ENCODE data around the gene DVL1. TPM values are rescaled to one million over a fixed set of nuclear protein-coding genes. Genes with fewer than 3 reads are reported as not detected.

DVL1 gene
- total and polyA plus RNA-seq, 2 experiments from 2014 or later = 8.6 to 113 TPM

- no peaks in the 10 kb centered on the region for H3F3A ChIP-seq (ENCODE audit: insufficient read depth)
- H3K4me1 ChIP-seq (ENCODE audit: insufficient read depth) = peaks cover 22% of the 10 kb centered on the region
- WGBS, 2 experiments (ENCODE audit: low coverage in 1 of 2, low lambda C conversion rate in 2 of 2, missing lambda C conversion rate in 2 of 2) = 1% methylated on average over 54 to 111 of the region's 131 CpGs
- no peaks in the 10 kb centered on the region for H3K27me3 ChIP-seq (replicated peaks; ENCODE audit: insufficient read depth)
- H3K4me2 ChIP-seq (ENCODE audit: unreplicated experiment) = peak within 1 kb of the TSS; percentile 85
- no peaks in the 10 kb centered on the region for H3K9me2 ChIP-seq (ENCODE audit: insufficient read depth)
- H3K79me2 ChIP-seq (ENCODE audit: insufficient read depth) = peaks cover 60% of the 10 kb centered on the region
- peaks cover 7% of the 10 kb centered on the region; the same call in 1 of the 2 replicates for H3K36me3 ChIP-seq (ENCODE audit: low read depth)
- no peaks in the 10 kb centered on the region for H3K9me3 ChIP-seq (ENCODE audit: low read depth)
- in situ Hi-C loops (cut with MboI) = no loop called here
- no peaks in the 10 kb centered on the region for H4K20me1 ChIP-seq (ENCODE audit: insufficient read depth)
- peak within 1 kb of the TSS; percentile 67 for H2AFZ ChIP-seq
- TF ChIP-seq EZH2phosphoT487 (IDR thresholded peaks at IDR 0.05; ENCODE audit: insufficient read depth, low read depth) = no peak
- DNase-seq = peak; percentile 98
- H3K4me3 ChIP-seq = peak within 1 kb of the TSS; percentile 99
- peak within 1 kb of the TSS; percentile 97 for H3K9ac ChIP-seq
- H3K27ac ChIP-seq = peak within 1 kb of the TSS; percentile 89
These were observed 41.1 kb downstream of the DVL1 start, which contains the start of the genes ACAP3 and PUSL1 for GRCh38 chr1:1307923-1308755. Gene ACAP3, minus strand, starts transcription at chr1:1307930. Its CDS starts 115 bp downstream, at chr1:1307815. Gene PUSL1, plus strand, starts transcription at chr1:1308597. Its CDS starts 47 bp downstream, at chr1:1308644.

- Histone ChIP-seq H3K9me2 (ENCODE audit: insufficient read depth) (no peaks in the 10 kb centered on the region), H3K4me2 (ENCODE audit: unreplicated experiment) (peak overlapping the region; percentile 85), H3K9ac (peak overlapping the region; percentile 97), H4K20me1 (ENCODE audit: insufficient read depth) (no peaks in the 10 kb centered on the region), H3K27me3 (replicated peaks; ENCODE audit: insufficient read depth) (no peaks in the 10 kb centered on the region), H3K36me3 (ENCODE audit: low read depth) (peaks cover 4% of the 10 kb centered on the region; the same call in 1 of the 2 replicates), H3K27ac (peak overlapping the region; percentile 79), H2AFZ (no peak overlapping the region), H3F3A (ENCODE audit: insufficient read depth) (no peaks in the 10 kb centered on the region), H3K9me3 (ENCODE audit: low read depth) (no peaks in the 10 kb centered on the region), H3K4me3 (peak overlapping the region; percentile 99), H3K79me2 (ENCODE audit: insufficient read depth) (peaks cover 64% of the 10 kb centered on the region), H3K4me1 (ENCODE audit: insufficient read depth) (peaks cover 22% of the 10 kb centered on the region)
- 1 to 2% methylated on average over 26 to 57 of the region's 83 CpGs for WGBS, 2 experiments (ENCODE audit: low coverage in 1 of 2, low lambda C conversion rate in 2 of 2, missing lambda C conversion rate in 2 of 2)
- in situ Hi-C loops (cut with MboI) = no loop called here
- TF ChIP-seq EZH2 (IDR thresholded peaks at IDR 0.05; ENCODE audit: insufficient read depth, poor library complexity, severe bottlenecking) (no peak), EZH2phosphoT487 (IDR thresholded peaks at IDR 0.05; ENCODE audit: insufficient read depth, low read depth) (no peak)
- peak; percentile 67 for DNase-seq
These were observed 41.8 kb downstream of the DVL1 start for GRCh38 chr1:1307261-1307922.

- WGBS, 2 experiments (ENCODE audit: low coverage in 1 of 2, low lambda C conversion rate in 2 of 2, missing lambda C conversion rate in 2 of 2) = 11 to 14% methylated on average over 27 of the region's 27 CpGs
- in situ Hi-C loops (cut with MboI) = no loop called here
- no peak for TF ChIP-seq EZH2phosphoT487 (IDR thresholded peaks at IDR 0.05; ENCODE audit: insufficient read depth, low read depth)
- TF ChIP-seq EZH2 (IDR thresholded peaks at IDR 0.05; ENCODE audit: insufficient read depth, poor library complexity, severe bottlenecking) = no peak
- Histone ChIP-seq H3K36me3 (ENCODE audit: low read depth) (peaks cover 4% of the 10 kb centered on the region; the same call in 1 of the 2 replicates), H3K27ac (peak overlapping the region; percentile 79), H3K27me3 (replicated peaks; ENCODE audit: insufficient read depth) (no peaks in the 10 kb centered on the region), H3K4me2 (ENCODE audit: unreplicated experiment) (peak overlapping the region; percentile 85), H2AFZ (no peak overlapping the region), H3K9me2 (ENCODE audit: insufficient read depth) (no peaks in the 10 kb centered on the region), H3K4me1 (ENCODE audit: insufficient read depth) (peaks cover 22% of the 10 kb centered on the region), H4K20me1 (ENCODE audit: insufficient read depth) (no peaks in the 10 kb centered on the region), H3K9ac (peak overlapping the region; percentile 97), H3K9me3 (ENCODE audit: low read depth) (no peaks in the 10 kb centered on the region), H3K79me2 (ENCODE audit: insufficient read depth) (peaks cover 64% of the 10 kb centered on the region), H3F3A (ENCODE audit: insufficient read depth) (no peaks in the 10 kb centered on the region), H3K4me3 (peak overlapping the region; percentile 99)
- peak; percentile 41 for DNase-seq
These were observed 42.5 kb downstream of the DVL1 start for GRCh38 chr1:1306661-1307260.

DNA sequence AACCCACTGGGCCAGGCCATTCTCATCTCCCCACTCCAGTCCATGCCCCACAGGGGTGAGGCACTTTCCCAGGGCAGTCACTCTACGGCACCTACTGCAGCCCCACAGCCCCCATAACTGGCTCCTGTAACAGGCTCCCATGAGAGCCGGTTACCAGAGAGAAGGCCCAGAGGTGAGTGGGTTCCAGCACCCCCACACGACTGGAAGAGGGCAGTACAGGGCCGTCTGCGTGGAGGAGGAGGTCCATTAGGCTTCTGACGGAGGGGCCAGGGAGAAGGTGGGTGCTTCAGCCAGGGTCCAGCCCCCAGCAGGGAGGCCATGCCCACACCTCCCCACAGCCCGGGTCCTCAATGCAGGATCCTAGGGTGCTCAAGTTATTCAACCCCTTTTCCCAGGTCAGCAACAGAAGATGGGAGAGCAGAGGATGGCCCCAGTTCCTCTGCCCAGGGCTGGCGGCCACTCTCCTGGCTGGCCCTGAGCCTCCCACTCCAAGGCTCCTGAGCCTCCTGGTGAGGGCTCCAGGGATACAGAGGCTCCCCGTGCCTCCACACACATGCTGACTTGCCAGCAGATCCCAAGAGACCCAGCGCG is 43.1 kb downstream of the DVL1 start:
- Histone ChIP-seq H3K9me3 (ENCODE audit: low read depth) (no peaks in the 10 kb centered on the region), H3K27me3 (replicated peaks; ENCODE audit: insufficient read depth) (no peaks in the 10 kb centered on the region), H3K4me1 (ENCODE audit: insufficient read depth) (peaks cover 22% of the 10 kb centered on the region), H3K36me3 (ENCODE audit: low read depth) (peaks cover 4% of the 10 kb centered on the region; the same call in 1 of the 2 replicates), H2AFZ (no peak overlapping the region), H3F3A (ENCODE audit: insufficient read depth) (no peaks in the 10 kb centered on the region), H3K9ac (peak overlapping the region; percentile 97), H3K9me2 (ENCODE audit: insufficient read depth) (no peaks in the 10 kb centered on the region), H4K20me1 (ENCODE audit: insufficient read depth) (no peaks in the 10 kb centered on the region), H3K4me2 (ENCODE audit: unreplicated experiment) (peak overlapping the region; percentile 85), H3K27ac (peak overlapping the region; percentile 79), H3K4me3 (peak overlapping the region; percentile 99), H3K79me2 (ENCODE audit: insufficient read depth) (peaks cover 64% of the 10 kb centered on the region)
- TF ChIP-seq EZH2phosphoT487 (IDR thresholded peaks at IDR 0.05; ENCODE audit: insufficient read depth, low read depth) (no peak), EZH2 (IDR thresholded peaks at IDR 0.05; ENCODE audit: insufficient read depth, poor library complexity, severe bottlenecking) (no peak)
- 9 to 14% methylated on average over 11 of the region's 11 CpGs for WGBS, 2 experiments (ENCODE audit: low coverage in 1 of 2, low lambda C conversion rate in 2 of 2, missing lambda C conversion rate in 2 of 2)
- in situ Hi-C loops (cut with MboI) = no loop called here
- peak; percentile 66 for DNase-seq
